Stimulated activated naive CD8-positive, alpha-beta T cell treated with anti-CD3 and anti-CD28 coated beads, Interleukin-15, Interleukin-2, amounts not matched to agents 100 U/mL and 50 U/mL, for 24 hours (primary cell): ENCODE results near the gene PRPH.
"Not testable (repeated sequence)": the region's sequence is repeated elsewhere in the genome, so short reads cannot be mapped to it uniquely, and the experiment has no call there.

Experiments
- ATAC-seq: fragments of 150-1000 bp; cut with Tn5 transposase; one replicate; pipeline ENCODE4 v1.10.0; 2021
- DNase-seq: peaks from one replicate; pipeline ENCODE4 v3.0.0; 2021

The PRPH gene

DNA sequence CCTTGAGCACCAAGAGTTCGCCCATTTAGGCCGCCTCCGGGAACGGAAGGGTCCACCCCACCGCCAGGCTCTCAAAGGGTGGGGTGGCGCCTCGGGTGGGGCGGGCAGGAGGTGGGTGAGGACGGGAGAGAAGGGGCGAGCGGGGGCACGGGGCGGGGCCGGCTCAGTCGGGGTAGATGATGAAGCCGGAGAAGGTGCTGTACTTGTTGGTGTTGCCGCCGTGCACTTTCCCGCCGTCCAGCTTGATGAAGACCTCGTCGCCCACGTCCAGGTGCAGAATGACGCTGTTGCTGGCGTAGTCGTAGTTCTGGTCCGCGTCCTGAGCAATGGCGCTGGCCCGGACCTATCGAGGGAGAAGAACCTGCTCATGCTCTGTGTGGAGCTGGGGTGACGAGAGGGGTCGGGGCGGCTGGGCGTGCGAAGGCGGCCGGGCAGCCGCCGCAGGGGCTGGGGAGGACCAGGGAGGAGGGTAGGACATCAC lies 38.0 kb downstream of the PRPH start:
- ATAC-seq (no peak), DNase-seq (no peak)

DNA sequence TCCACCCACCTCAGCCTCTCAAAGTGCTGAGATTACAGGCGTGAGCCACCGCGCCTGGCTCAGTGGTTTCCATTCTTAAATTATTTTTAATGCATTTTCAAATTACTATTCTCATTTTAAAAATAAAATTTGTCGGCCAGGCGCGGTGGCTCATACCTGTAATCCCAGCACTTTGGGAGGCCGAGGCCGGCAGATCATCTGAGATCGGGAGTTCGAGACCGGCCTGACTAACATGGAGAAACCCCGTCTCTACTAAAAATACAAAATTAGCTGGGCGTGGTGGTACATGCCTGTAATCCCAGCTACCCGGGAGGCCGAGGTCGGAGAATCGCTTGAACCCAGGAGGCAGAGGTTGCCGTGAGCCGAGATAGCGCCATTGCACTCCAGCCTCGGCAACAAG lies 38.8 kb downstream of the PRPH start:
- DNase-seq, ATAC-seq: not testable (repeated sequence)

DNA sequence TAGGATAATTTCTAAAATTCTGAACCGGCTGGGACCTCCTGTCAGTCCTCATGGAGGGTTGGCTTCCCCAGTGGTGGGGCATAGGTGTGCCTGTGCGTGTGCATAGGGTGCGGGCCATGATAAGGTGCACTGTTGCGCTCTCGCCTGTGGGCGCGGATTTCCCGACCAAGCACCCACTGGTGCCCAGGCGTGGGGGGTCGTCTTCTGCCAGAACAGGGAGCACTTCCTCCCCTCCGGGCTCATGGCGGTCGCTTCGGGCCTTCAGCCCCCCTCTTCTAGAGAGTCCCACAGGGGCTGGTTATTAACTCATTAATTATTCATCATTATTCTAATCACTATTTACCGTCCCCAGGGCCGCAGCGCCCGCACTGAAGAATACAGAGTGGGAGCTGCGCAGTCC lies 39.3 kb downstream of the PRPH start:
- ATAC-seq, result no peak

DNA sequence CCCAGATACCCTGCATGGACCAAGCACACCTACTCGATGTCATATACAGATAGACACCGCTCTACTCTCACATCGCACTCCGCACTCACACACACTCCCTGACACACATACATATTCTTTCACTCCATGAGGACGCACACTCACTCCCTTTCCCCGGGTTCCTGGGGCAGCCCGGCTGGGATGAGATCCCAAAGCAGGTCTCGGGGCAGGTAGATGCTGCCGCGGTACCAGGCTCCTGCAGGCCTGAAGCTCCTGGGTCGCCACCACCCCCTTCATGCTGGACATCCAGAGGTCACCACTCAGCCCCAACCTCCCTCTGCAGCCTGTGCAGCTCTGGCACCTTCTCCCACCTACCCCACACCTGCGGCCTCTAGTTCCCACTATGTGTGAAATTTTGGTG lies 39.7 kb downstream of the PRPH start:
- ATAC-seq, result no peak

More for the DNA sequence above, 39.3 kb downstream of the PRPH start:
- DNase-seq, result no peak

DNA sequence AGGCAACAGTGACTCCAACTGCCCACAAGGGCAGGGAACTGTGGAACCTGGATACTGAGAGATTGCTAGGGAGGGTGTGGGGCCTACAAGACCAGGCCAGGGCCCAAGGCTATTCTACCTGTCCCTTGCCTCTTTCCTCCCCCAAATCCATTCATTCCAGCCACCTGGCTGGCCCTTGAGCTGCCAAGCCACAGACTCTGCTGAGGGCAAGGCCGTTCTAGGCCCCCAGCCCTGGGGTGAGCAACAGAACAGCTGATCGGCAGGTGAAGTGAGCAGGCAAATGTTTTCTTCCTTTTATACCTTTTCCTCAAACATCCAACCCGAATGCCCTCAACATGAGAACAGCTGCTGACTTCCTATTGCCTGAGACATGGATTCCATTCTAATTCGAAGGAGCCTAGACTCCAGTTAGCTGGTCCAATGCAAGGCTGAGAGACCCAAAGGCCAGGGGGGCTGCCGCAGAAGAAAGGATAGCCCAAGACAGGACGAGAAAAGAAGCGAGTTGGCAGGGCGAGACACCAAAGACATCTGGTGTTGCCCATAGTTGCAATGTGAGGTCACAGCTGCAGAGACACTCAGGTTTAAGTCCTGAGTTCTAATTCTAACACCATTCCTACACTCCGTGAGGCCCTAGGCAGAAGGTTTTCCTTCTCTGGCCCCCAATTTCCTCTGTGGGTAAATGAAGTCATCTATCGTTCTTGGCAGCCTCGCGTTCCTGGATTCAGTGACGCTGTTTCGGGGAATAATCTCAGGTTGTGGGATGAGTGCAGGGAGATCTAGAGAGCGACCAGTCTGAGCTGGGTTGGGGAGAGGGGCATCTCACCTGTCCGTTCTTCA lies 40.4 kb downstream of the PRPH start:
- DNase-seq, result no peak
- ATAC-seq, result no peak

More for the DNA sequence above, 39.7 kb downstream of the PRPH start:
- DNase-seq, result no peak

DNA sequence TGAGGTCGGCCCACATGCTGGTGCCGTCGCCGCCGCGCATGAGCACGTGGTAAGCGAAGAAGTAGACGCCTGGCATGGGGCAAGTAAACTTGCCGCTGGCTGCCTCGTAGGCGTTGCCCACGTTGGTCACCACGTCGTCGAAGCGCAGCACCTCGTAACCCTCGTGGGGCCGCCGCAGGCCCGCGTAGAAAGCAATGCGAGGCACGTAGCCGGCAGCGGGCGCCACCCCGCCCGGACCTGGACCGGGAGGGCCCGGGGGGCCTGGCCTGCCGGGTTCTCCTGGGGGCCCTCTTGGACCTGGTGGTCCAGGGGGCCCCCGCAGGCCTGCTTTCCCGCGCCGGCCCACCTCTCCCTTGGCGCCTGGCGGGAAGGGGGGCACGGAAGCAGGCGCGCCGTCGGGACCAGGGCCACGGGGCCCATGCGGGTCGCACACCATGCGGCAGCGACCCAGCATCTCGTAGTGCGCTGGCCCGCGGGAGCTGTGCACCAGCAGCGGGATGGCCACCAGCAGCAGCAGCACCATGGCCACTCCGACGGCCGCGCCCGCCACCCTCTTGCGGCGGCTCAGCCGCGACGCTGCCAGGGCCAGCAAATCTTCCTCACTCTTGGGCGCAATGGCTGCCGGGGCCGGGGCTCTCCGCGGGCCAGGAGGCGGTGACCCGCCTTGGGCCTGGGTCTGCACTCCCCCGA lies 41.2 kb downstream of the PRPH start:
- no peak for ATAC-seq
- no peak for DNase-seq

DNA sequence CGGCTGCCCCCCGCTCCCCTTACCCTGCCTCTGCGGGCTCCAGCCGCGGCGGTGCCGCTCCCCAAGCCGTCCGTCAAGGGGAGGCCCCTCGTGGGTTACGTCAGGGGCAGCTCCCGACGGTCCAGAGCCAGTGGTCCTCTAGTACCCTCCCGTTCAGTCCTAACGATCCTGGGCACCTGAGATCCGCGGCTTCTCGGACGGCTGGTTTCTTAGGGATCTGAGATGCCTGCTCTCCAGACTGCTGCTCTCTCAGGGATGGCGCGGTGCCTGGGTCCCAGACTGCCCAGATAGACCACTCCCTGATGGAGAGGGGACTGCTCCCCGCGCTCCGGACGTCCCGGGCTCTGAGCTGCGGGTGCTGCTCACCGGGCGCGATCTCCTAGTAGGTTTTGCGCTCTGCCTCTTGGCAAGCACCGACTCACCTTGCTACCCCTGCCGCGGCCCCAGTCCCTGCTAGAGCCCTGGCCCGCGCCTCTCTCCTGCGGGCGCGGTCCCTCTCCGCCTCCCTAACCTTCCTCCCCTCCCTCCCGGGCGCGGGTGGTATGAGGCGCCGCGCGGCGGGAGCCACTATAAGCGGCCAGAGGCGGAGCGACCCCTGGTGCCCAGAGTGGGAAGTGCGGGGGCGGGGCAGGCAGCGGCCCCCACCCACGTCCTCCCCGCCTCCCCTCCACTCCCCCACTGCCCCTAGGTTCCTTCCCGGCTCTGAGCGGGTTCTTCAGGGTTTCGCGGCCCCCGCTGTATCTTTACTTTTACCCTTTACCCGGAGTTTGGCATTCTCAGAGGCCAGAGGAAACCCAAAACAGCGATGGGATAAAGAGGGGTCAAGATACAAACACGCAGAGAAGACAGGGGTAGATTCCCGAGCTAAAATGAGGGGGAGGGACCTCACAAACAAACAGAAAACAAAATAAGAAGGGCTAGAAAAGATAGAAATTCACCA lies 42.0 kb downstream of the PRPH start, which contains the start of gene C1QL4:
TSS of gene C1QL4 (minus strand) at position 544 of the 940 bp plus-strand sequence. CDS start 711 bp downstream, outside the sequence.
- ATAC-seq (peak; percentile 77), DNase-seq (peak; percentile 95)

DNA sequence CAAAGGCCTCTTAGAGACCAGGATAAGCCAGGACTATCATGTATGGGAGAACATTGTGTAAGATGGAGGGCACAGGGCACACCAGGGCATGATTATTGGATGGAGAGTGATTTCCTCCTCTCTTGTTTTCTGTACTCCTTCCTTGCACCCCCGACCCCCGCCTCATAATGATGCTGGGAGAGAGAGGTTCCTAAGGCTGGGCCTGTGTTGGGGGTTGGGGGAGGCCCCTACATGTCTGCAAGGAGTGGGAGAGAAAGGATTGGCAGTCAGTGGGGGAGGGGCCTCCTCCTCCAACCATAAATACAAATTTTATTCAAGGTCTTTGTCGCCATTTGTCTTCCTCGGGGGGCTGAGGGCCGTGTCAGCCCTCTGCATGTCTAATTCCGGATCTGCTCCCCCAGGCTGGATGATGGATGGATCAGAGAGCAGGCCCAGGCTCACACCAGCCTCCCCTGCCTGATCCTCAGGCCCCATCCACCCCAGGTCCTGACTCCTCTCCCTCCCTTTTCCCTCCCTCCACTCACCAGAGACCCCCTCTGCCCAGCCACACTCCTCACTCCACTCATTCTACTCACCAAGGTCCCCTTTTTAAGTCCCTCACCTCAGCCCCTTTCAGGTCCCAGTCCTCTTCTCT lies 44.0 kb downstream of the PRPH start:
- DNase-seq, result no peak

DNA sequence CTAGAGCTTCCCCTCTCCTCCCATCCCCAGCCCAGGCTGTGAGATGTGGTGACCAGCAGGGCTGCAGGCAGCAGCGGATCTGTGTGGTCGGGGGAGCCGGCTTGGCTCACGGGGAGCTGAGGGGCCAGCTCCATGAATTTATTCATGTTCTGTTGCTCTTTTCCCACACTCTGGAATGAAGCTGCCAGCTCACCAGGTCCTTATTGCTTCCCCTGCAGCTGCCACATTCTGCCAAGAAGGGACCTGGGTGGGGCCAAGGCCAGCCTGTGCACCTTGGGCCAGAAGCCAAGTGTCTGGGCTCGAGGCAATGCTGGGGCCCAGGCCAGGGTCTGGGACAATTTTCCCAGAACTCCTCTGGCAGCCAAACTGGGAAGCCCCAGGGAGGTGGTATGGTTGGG lies 44.5 kb downstream of the PRPH start:
- no peak for ATAC-seq
- DNase-seq, result no peak

More for the DNA sequence above, 44.0 kb downstream of the PRPH start:
- no peak for ATAC-seq

DNA sequence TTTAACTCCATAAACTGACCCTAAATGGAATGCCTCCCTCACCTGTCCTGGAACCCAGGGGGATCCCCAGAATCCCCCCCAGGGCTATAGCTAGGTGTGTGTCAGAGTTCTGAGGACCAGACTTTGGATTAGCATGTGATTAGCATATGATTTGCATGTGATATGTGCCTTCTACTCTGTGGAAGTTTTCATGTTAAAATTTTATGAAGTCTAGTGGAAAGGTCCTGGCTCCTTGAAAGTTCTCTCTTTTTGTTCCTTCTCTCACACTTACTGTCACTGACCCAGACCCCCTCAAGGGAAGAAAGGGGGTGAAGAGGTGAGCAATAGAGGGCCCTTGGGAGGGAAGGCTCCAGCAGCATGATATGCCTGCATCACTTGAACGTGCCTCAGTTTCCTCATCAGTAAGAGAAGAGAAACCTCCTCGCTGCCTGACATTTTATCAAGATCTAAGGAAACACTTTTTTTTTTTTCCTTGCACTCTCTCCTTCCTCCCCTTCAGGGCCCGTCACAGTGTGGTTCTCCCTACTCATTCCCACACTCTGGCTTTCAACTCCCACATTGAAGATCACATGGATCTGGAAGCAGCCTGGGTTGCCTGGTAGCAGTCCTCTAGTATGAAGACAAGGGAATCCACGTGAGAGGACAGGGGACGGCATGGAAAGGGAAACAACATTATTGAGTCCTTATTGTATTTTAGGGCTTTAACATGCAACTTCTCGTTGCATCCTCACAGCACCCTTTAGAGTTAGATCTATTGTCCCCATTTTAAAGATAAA lies 45.3 kb downstream of the PRPH start:
- ATAC-seq (no peak), DNase-seq (no peak)

DNA sequence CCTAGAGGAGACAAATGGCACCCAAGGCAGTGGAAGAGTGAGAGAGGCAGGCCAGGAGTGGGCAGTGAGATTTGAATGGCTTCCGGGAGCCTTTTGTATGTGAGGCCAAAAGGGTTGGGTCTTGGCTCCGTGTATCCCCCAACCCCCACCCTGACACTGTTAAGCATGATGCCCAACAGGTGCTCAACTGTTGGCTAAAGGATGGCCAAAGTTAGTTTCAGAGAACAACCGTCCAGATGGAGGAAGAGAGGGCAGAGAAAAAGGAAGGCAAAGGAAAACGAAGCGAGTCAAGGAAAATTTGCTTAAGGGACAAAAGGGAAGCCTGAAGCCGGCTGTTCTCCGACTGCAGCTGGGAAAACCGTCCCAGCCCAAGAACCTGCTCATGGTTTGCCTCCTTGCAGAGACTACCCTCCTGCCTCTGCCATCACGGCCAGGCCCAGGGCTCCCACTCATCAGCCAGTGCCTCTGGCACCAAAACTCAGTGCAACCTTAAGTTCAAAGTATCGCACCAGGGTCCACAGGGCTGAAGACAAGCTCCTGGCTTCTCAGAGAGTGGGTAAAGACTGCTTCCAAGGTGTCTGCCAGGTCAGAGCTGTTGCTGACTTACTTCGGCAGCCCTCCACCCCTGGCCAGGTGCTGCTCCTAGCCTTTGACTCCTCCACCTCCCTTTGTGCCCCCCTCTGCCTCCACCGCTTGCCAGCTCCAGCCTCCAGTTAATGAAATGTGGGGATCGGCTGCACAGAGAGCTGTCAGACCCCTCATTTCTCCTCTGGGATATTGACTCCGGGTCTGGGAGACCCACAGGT lies 46.2 kb downstream of the PRPH start:
- ATAC-seq (no peak), DNase-seq (no peak)

DNA sequence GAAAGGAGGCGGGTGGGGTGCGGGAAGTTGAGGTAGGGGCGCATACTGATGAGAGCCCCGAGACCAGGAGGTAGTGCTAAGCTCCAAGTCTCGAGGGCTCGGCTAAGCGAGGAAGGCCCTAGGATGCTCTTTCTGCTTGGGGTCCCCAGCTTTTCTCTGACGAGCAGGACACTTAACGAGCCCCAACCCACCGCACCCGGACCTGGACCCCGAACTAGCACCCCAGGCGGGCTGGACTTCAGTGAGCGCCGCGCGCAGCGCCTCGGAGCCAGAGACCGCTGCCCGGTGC lies 46.8 kb downstream of the PRPH start:
- ATAC-seq (no peak), DNase-seq (no peak)

DNA sequence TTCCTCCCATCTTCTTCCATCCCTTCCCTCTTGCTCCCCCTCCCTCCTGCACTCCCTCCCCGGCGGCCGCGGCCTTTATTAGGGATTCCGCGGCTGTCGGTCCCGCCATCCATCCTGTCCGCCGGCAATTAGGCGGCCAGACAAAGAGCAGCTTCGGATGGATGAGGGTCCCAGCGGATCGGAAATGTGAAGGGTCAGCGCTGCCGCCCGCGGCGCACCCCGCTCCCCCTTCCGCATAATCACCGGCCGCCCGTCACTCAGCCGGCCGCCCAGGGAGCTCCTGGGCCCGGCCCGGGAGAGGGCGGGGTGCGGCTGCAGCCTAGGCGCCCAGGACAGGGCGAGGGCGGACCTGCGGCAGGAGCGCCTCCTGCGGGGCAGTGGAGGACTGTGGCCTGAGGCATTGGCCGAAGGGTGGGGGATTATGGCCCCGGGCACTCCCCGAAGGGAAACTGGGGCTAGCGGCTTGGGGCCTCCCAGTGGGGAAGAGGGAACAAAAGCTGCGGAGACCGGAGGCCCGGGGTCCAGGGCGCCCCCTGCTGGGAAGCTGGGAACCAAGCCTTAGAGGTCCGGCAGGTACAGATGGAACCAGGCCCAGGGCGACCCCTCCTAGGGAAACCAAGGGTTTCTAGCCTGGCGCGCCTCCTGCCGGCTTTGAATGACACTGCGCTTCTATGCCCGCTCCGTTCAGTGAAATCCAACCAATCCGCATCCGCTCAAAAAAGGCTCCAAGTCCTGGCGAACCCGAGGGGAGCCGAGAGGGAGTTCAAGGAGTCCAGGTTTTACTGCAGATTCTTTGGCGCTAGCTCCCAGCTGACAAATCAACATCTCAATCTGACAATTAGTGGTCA lies 47.3 kb downstream of the PRPH start:
- ATAC-seq (peak; percentile 84), DNase-seq (peak; percentile 92)

DNA sequence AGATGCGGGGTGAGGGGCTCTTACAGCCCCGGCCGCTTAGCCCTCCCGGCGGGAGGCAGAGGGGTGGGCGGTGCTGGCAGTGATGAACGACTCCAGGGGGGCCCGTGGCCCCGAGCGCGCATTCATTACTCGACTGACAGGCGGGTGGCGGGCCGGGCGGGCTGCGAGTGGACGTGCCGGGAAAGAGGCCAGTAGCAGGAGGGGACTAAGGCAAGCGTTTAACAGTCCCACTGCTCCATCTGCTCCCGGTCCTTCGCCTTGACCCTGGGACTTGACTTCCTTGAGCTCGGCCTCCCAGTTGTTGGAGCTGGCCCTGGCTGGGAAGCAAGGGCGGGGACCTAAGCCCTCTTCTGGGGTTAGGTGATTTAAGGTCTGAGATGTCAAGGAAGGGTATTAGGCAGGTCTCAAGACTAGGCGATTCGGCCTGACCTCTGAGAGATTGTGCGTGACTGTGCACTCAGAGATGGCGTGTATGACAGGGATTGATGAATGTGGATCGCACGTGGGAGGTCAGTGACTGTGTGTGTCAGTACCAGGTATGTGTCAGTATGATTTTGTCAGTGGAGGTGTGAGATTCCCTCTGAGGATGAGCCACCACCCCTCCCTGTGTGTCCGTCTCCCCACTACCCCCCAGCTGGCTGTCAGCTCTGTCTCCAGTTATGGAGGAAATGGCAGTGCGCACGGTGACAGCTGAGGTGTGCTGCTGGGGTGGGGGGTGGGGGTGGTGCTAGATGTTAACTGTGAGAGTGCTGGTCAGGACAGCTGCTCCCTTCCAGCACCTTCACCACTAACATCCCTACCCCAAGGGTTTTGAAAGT lies 48.2 kb downstream of the PRPH start:
- ATAC-seq (peak; percentile 45), DNase-seq (peak; percentile 38)

DNA sequence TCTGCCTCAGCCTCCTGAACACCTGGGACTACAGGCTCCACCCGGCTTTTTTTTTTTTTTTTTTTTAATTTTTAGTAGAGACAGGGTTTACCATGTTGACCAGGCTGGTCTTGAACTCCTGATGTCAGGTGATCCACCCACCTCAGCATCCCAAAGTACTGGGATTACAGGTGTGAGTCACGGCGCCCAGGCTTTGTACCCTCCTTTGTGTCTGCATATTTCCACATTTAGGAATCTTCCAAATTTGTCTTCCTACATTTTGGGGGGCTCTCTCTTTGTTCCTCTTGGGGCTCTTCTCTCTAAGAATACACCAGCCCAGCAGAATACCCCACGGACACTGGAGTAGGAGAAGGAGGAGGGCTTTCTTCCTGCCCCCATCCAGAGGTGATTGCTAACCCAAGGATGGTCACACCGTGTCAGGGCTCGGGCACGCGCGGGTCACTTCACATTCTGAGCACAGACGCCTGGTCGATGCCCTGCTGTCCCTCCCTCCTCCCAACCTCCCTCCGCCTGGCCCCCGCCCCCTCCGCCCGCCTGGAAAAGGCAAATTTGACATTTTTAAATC lies 49.6 kb downstream of the PRPH start:
- DNase-seq, result no peak
- ATAC-seq, result no peak

DNA sequence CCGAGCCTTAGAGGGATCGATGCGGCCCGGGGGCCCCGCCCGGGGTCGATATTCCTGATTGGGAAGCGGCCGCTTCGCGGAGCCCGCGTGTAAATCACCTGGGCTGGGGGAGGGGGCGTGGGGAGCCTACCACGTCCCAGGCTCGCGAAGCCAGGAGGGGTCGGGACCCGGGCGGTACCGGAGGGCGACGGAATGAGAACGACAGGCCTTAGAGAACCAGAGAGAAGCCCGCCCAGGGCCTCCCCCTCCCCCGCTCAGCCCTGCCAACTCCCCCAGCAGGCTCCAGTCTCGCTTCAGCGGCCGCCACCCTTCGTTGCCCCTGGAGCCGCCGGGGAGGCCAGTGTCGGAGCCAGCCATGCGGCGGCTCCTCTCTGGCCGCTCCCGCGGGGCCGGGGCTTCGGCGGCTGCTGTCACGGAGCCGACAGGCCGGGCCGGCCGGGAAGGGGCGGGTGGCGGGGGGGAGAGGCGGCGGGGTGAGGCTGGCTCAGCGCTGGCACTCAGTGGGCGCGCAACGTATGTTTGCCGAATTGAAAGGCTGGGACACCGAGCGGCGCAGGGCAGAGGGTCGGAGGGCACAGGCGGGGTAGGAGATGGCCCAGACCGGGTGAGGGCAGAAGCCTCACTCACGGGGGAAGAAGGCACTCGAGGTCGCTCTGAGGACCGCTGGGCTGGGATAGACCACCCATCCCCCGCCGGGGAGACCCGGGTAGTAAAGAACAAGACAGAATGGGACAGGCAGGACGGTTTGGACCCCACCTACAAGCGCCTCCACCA lies 50.3 kb downstream of the PRPH start:
- no peak for ATAC-seq
- peak; percentile 37 for DNase-seq
